GM18508 (cell line): ENCODE measurements around the gene ZNF334.

Source experiments
- ATAC-seq: cut with Tn5 transposase; IDR thresholded peaks from one replicate; pipeline ENCODE4 v1.9.1; 2021; ENCODE audit warnings: moderate number of reproducible peaks; ENCODE audit not compliant: insufficient read depth, unreplicated experiment

The ZNF334 gene

GRCh38 chr20:46491354-46491753 lies 22.0 kb downstream of the ZNF334 start:
- ATAC-seq, result no peak

GRCh38 chr20:46488451-46488850 lies 24.9 kb downstream of the ZNF334 start:
- ATAC-seq, result no peak

GRCh38 chr20:46487628-46488027 lies 25.7 kb downstream of the ZNF334 start:
- no peak for ATAC-seq

- no peak for ATAC-seq
Measured at GRCh38 chr20:46485431-46485830, 27.9 kb downstream of the ZNF334 start.

GRCh38 chr20:46484954-46485353 lies 28.4 kb downstream of the ZNF334 start:
- no peak for ATAC-seq

GRCh38 chr20:46483879-46484278 lies 29.5 kb downstream of the ZNF334 start:
- ATAC-seq, result no peak

- ATAC-seq, result no peak
Measured at GRCh38 chr20:46482864-46483263, 30.5 kb downstream of the ZNF334 start.

GRCh38 chr20:46477640-46478039 lies 35.7 kb downstream of the ZNF334 start:
- ATAC-seq, result no peak

- ATAC-seq, result no peak
Measured at GRCh38 chr20:46477225-46477624, 36.1 kb downstream of the ZNF334 start.

- no peak for ATAC-seq
Measured at GRCh38 chr20:46468508-46468907, 44.9 kb downstream of the ZNF334 start.

GRCh38 chr20:46464451-46464850 lies 48.9 kb downstream of the ZNF334 start:
- ATAC-seq, result no peak

- no peak for ATAC-seq
Measured at GRCh38 chr20:46463852-46464251, 49.5 kb downstream of the ZNF334 start.

- no peak for ATAC-seq
Measured at GRCh38 chr20:46461808-46462207, 51.6 kb downstream of the ZNF334 start.

GRCh38 chr20:46458866-46459750 lies 54.3 kb downstream of the ZNF334 start:
- ATAC-seq, result no peak

GRCh38 chr20:46456255-46457028 lies 56.9 kb downstream of the ZNF334 start:
- ATAC-seq, result no peak

- no peak for ATAC-seq
Measured at GRCh38 chr20:46455729-46456128, 57.6 kb downstream of the ZNF334 start.
